ENCODE data around the gene DIP2C.

The DIP2C gene

DNA sequence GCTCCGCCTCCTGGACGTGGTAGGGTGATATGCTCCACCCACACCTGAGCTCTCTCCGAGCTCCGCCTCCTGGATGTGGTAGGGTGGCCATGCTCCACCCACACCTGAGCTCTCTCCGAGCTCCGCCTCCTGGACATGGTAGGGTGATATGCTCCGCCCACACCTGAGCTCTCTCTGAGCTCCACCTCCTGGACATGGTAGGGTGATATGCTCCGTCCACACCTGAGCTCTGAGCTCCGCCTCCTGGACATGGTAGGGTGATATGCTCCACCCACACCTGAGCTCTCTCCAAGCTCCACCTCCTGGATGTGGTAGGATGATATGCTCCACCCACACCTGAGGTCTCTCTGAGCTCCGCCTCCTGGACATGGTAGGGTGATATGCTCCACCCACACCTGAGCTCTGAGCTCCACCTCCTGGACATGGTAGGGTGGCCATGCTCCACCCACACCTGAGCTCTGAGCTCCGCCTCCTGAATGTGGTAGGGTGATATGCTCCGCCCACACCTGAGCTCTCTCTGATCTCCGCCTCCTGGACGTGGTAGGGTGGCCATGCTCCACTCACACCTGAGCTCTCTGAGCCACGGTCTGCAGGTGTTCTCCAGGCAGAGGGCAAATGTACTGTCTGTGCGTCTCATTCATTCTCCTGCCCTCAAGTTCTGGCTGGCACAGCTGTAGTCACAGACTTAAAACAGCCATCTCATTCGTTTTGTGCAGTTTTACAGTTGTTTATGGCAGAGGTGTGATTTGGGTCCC lies 252.4 kb downstream of the DIP2C start:
- peaks cover 20% of the 10 kb centered on the region for H3K27me3 ChIP-seq (ENCODE audit: insufficient read depth, low read length, poor library complexity)
- no peak for TF ChIP-seq EZH2 (IDR thresholded peaks at IDR 0.05; ENCODE audit: borderline replicate concordance, low read depth, low read length, severe bottlenecking)
- TF ChIP-seq, protein P1, sequence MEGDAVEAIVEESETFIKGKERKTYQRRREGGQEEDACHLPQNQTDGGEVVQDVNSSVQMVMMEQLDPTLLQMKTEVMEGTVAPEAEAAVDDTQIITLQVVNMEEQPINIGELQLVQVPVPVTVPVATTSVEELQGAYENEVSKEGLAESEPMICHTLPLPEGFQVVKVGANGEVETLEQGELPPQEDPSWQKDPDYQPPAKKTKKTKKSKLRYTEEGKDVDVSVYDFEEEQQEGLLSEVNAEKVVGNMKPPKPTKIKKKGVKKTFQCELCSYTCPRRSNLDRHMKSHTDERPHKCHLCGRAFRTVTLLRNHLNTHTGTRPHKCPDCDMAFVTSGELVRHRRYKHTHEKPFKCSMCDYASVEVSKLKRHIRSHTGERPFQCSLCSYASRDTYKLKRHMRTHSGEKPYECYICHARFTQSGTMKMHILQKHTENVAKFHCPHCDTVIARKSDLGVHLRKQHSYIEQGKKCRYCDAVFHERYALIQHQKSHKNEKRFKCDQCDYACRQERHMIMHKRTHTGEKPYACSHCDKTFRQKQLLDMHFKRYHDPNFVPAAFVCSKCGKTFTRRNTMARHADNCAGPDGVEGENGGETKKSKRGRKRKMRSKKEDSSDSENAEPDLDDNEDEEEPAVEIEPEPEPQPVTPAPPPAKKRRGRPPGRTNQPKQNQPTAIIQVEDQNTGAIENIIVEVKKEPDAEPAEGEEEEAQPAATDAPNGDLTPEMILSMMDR (IDR thresholded peaks at IDR 0.05; ENCODE audit: borderline replicate concordance, extremely low read depth, low read length, poor library complexity, severe bottlenecking): no peak
- H4K20me1 ChIP-seq (ENCODE audit: insufficient read depth, low read length): peaks cover 6% of the 10 kb centered on the region
- H3K27ac ChIP-seq (ENCODE audit: low read length): no peak overlapping the region
- no peak for DNase-seq
- H3K4me2 ChIP-seq (ENCODE audit: insufficient read depth, low read length): no peak overlapping the region
- no peak overlapping the region for H3K4me3 ChIP-seq (ENCODE audit: low read depth in 1 of 2, low read length in 2 of 2)
- no peaks in the 10 kb centered on the region for H3K9me3 ChIP-seq (ENCODE audit: insufficient read depth, low read length, severe bottlenecking)
- no peaks in the 10 kb centered on the region for H3K79me2 ChIP-seq (ENCODE audit: insufficient read depth, low read length)
- no peaks in the 10 kb centered on the region for H3K36me3 ChIP-seq (ENCODE audit: insufficient read depth, low read length)
- H3K4me1 ChIP-seq (ENCODE audit: insufficient read depth, low read length): peaks cover 3% of the 10 kb centered on the region; the same call in 1 of the 2 replicates
- ATAC-seq (ENCODE audit: insufficient read depth, low read depth): no peak
- no peak overlapping the region for H2AFZ ChIP-seq (ENCODE audit: low read depth, low read length)
- no peak overlapping the region for H3K9ac ChIP-seq (ENCODE audit: low read depth, low read length)

DNA sequence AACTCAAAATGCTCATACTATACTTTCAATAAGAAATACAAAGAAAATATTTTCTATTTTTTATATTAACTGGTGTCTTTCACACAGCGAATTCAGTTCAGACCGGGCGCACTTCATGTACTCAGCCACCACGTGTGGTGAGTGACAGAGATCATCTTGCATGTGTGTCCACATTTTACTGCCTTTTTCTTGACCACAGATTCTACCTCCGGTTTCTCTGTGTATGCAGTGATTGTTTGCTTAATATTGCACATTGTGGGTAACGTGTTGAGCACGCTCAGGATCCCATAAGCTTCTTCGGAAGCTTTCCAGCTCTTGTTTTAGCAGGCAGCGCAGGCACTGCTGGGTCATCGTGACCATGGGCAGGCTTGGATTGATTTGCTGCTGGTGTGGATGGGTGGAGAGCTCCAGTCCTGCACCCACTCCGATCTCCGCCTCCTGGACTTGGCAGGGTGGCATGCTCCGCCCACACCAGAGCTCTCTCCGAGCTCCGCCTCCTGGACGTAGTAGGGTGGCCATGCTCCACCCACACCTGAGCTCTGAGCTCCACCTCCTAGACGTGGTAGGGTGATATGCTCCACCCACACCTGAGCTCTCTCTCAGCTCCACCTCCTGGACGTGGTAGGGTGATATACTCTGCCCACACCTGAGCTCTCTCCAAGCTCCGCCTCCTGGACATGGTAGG lies 253.3 kb downstream of the DIP2C start:
- H3K4me1 ChIP-seq (ENCODE audit: insufficient read depth, low read length): peaks cover 3% of the 10 kb centered on the region; the same call in 1 of the 2 replicates
- H3K79me2 ChIP-seq (ENCODE audit: insufficient read depth, low read length): no peaks in the 10 kb centered on the region
- peaks cover 20% of the 10 kb centered on the region for H3K27me3 ChIP-seq (ENCODE audit: insufficient read depth, low read length, poor library complexity)
- no peaks in the 10 kb centered on the region for H3K36me3 ChIP-seq (ENCODE audit: insufficient read depth, low read length)
- no peak overlapping the region for H3K4me3 ChIP-seq (ENCODE audit: low read depth in 1 of 2, low read length in 2 of 2)
- H3K9ac ChIP-seq (ENCODE audit: low read depth, low read length): no peak overlapping the region
- no peak overlapping the region for H3K4me2 ChIP-seq (ENCODE audit: insufficient read depth, low read length)
- ATAC-seq (ENCODE audit: insufficient read depth, low read depth) (no peak), DNase-seq (no peak)
- H4K20me1 ChIP-seq (ENCODE audit: insufficient read depth, low read length): peaks cover 6% of the 10 kb centered on the region
- TF ChIP-seq, protein P1 (IDR thresholded peaks at IDR 0.05; ENCODE audit: borderline replicate concordance, extremely low read depth, low read length, poor library complexity, severe bottlenecking): no peak
- no peak overlapping the region for H2AFZ ChIP-seq (ENCODE audit: low read depth, low read length)
- H3K27ac ChIP-seq (ENCODE audit: low read length): no peak overlapping the region
- no peaks in the 10 kb centered on the region for H3K9me3 ChIP-seq (ENCODE audit: insufficient read depth, low read length, severe bottlenecking)

DNA sequence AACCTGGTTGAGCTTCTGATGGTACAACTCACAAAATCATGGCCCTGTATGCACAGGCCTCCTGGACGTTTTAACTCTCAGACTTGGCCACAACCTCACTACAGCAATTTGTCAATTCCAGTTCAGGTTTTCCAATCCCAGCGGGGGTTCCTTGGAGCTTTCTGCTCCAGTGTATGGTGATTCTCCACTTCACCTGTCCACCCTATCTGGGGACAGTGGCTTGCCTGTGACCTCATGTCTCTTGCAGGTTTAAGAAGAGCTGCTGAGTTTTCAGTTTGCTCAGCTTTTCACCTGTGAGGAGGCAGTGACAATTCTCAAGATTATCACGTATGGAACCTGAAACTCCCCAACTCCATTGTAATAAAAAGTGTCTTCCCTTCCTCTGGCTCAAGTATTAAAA lies 254.1 kb downstream of the DIP2C start:
- H3K9me3 ChIP-seq (ENCODE audit: insufficient read depth, low read length, severe bottlenecking): no peaks in the 10 kb centered on the region
- H3K79me2 ChIP-seq (ENCODE audit: insufficient read depth, low read length): no peaks in the 10 kb centered on the region
- H3K27me3 ChIP-seq (ENCODE audit: insufficient read depth, low read length, poor library complexity): peaks cover 20% of the 10 kb centered on the region
- peaks cover 6% of the 10 kb centered on the region for H4K20me1 ChIP-seq (ENCODE audit: insufficient read depth, low read length)
- H2AFZ ChIP-seq (ENCODE audit: low read depth, low read length): no peak overlapping the region
- ATAC-seq (ENCODE audit: insufficient read depth, low read depth) (no peak), DNase-seq (no peak)
- no peak overlapping the region for H3K4me2 ChIP-seq (ENCODE audit: insufficient read depth, low read length)
- no peak overlapping the region for H3K9ac ChIP-seq (ENCODE audit: low read depth, low read length)
- H3K27ac ChIP-seq (ENCODE audit: low read length): no peak overlapping the region
- no peaks in the 10 kb centered on the region for H3K36me3 ChIP-seq (ENCODE audit: insufficient read depth, low read length)
- no peak for TF ChIP-seq EZH2 (IDR thresholded peaks at IDR 0.05; ENCODE audit: borderline replicate concordance, low read depth, low read length, severe bottlenecking)
- TF ChIP-seq, protein P1 (IDR thresholded peaks at IDR 0.05; ENCODE audit: borderline replicate concordance, extremely low read depth, low read length, poor library complexity, severe bottlenecking): no peak
- H3K4me3 ChIP-seq (ENCODE audit: low read depth in 1 of 2, low read length in 2 of 2): no peak overlapping the region
- peaks cover 3% of the 10 kb centered on the region; the same call in 1 of the 2 replicates for H3K4me1 ChIP-seq (ENCODE audit: insufficient read depth, low read length)

Measured in DND-41 (cell line).